Kidney epithelial cell (primary cell): ENCODE data around the gene ESPNL. TPM values are rescaled to one million over a fixed set of nuclear protein-coding genes. Genes with fewer than 3 reads are reported as not detected.

ENCODE experiments used
- DNase-seq: peaks from one replicate; pipeline ENCODE4 v3.0.0-alpha.2; 2010; ENCODE audit warnings: low read depth
- H3K27me3 ChIP-seq: 2 replicates; pipeline ENCODE4 v1.6.0; 2011; ENCODE audit warnings: low read length; ENCODE audit not compliant: control insufficient read depth, insufficient read depth
- H3K36me3 ChIP-seq: 2 replicates; pipeline ENCODE4 v1.5.1; 2011; ENCODE audit warnings: low read length; ENCODE audit not compliant: control insufficient read depth, insufficient read depth
- H3K4me3 ChIP-seq: 2 replicates; pipeline ENCODE4 v1.5.1; 2011; ENCODE audit warnings: low read depth, mild to moderate bottlenecking, control low read depth, low read length
- total RNA-seq: library from RNA; depleted of rRNA; stranded (reverse); fragments of >200 nt; gene quantifications from 2 replicates; pipeline ENCODE4 v1.2.3, GENCODE V29; 2015
- TF ChIP-seq, protein P1 (sequence below): IDR thresholded peaks from 2 replicates; pipeline ENCODE4 v1.5.1; 2011; ENCODE audit warnings: mild to moderate bottlenecking, moderate library complexity, low read length, control low read depth, inconsistent platforms; ENCODE audit not compliant: insufficient read depth, poor library complexity, severe bottlenecking

The ESPNL gene
- total RNA-seq, 1 donor from 2014 or later: 3.8 TPM

DNA sequence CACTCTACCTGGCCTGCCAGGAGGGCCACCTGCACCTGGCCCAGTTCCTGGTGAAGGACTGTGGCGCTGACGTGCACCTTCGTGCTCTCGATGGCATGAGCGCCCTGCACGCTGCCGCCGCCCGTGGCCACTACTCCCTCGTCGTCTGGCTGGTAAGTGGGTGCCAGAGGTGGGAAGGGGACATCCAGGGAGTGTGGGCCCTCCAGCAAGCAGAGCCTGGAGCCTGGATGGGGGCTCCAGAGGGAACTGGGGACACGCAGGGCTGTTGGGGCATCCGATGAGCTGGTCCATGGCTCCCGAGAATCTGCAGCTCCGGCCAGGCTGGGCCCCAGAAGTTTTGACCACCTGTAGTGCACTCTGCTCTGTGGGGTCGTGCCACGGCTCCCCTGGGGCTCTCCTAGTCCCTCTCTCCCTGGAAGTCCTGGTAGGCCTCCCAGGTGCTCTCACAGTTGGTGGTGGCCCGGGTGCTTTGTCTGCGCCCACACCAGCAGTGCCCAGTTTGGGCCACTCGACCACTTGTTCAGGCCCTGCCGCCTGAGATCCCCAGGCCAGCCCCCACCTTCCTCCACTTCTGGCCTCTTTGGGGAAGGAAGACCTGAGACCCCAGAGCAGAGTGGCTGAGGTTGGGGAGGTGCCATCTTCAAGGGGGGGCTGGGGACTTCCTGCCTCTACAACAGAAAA lies 4.7 kb downstream of the ESPNL start:
- DNase-seq: no peak
- Histone ChIP-seq H3K36me3 (no peaks in the 10 kb centered on the region), H3K4me3 (no peak overlapping the region), H3K27me3 (peaks cover 13% of the 10 kb centered on the region)
- TF ChIP-seq, protein P1, sequence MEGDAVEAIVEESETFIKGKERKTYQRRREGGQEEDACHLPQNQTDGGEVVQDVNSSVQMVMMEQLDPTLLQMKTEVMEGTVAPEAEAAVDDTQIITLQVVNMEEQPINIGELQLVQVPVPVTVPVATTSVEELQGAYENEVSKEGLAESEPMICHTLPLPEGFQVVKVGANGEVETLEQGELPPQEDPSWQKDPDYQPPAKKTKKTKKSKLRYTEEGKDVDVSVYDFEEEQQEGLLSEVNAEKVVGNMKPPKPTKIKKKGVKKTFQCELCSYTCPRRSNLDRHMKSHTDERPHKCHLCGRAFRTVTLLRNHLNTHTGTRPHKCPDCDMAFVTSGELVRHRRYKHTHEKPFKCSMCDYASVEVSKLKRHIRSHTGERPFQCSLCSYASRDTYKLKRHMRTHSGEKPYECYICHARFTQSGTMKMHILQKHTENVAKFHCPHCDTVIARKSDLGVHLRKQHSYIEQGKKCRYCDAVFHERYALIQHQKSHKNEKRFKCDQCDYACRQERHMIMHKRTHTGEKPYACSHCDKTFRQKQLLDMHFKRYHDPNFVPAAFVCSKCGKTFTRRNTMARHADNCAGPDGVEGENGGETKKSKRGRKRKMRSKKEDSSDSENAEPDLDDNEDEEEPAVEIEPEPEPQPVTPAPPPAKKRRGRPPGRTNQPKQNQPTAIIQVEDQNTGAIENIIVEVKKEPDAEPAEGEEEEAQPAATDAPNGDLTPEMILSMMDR: no peak

DNA sequence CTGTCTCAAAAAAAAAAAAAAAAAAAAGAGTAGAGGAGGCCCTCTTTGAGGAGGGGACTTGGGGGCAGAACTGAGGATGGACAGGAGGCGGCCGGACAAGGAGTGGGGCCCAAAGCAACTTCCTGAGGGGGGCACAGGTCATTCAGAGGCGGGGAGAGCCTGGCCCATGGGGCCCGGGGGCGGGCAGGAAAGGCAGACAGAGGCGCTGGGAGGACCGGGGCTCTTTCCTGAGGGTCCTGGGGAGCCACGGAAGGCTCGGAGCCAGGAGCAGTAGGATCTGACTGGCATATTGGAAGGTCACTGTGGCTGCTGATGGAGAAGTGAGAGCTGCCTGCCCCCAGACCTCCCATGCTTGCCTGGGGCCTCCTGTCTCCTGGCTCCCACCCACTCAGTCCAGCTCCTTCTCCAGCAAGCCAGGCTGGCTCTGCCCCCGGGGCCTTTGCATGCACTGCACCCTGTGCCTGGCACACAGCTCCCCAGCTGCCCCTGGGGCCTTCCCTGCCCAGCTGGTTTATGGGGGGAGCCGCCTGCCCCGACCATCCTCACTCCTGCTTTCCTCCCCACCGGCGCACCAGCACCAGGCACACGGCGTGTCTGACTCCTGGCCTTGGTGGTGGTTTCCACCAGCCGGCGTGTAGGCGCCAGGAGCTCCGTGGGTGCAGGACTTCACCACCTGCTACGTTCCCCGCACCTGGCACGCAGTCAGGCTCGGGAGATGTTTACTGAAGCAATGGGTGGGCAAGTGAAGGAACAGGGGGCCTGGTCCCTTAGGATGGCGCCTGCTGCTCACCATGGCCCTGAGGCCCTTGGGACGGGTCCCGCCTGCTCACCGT lies 5.6 kb downstream of the ESPNL start:
- no peaks in the 10 kb centered on the region for H3K36me3 ChIP-seq
- no peak for DNase-seq
- TF ChIP-seq, protein P1: no peak
- H3K27me3 ChIP-seq: peaks cover 13% of the 10 kb centered on the region
- H3K4me3 ChIP-seq: no peak overlapping the region

DNA sequence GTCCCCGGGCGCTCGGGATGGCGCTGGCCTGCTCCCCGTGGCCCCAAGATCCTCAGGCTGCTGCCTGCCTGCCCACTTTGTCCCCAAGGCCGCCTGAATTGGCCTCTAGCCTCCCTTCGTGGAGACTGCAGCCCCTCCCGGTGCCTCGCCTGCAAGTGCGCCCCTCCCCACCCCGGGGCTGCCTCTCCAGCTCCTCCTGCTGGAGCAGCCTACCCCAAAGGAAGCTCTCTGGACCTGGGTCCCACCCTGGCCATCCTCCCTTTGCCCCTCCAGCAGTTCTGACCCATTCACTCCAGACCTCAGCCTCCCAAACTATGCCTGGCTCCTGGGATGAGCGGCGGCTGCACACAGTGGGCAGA lies 6.2 kb downstream of the ESPNL start:
- TF ChIP-seq, protein P1: no peak
- no peak for DNase-seq

DNA sequence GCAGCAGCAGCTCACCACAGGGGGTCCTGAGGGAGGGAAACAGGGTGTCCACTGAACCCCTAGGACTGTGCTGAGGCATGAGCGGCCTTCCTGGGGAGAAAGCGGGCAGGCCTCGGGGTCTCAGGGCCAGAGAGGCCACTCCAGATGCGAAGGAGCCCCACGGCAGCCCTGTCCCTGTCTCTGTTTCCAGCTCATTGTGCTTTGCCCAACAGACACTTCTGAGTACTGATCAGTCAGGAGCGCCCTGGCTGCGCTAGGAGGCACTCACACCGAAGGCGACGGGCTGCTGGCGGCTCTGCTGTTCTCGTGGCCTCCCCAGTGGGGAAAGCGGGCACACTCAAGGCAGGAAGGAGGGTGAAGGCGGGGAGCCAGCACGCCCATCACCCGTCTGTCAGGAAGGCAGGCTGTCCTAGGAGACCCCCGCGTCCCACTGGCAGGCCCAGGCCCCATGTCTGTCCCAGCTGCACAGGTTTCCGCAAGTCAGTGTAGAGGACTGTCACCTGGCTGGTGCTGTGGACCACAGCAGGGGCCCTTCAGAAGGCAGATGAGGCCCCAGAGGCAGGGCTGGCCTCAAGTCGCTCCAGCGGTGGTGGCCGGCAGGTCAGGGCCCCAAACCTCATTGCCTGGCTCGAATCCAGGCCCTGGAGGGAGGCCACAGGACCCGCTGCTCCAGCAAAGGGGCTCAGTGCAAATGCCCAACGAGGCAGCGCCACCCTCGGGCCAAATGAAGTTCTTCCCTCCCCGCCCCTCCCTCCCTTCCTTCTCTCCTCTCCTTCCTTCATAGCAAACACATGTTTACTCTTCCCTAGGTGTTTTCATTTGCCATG lies 6.8 kb downstream of the ESPNL start:
- H3K27me3 ChIP-seq: peaks cover 9% of the 10 kb centered on the region
- no peak overlapping the region for H3K4me3 ChIP-seq
- TF ChIP-seq, protein P1: peak; percentile 29
- DNase-seq: no peak
- no peaks in the 10 kb centered on the region for H3K36me3 ChIP-seq

More for the DNA sequence above, 6.2 kb downstream of the ESPNL start:
- Histone ChIP-seq H3K36me3 (no peaks in the 10 kb centered on the region), H3K27me3 (peaks cover 13% of the 10 kb centered on the region), H3K4me3 (no peak overlapping the region)

DNA sequence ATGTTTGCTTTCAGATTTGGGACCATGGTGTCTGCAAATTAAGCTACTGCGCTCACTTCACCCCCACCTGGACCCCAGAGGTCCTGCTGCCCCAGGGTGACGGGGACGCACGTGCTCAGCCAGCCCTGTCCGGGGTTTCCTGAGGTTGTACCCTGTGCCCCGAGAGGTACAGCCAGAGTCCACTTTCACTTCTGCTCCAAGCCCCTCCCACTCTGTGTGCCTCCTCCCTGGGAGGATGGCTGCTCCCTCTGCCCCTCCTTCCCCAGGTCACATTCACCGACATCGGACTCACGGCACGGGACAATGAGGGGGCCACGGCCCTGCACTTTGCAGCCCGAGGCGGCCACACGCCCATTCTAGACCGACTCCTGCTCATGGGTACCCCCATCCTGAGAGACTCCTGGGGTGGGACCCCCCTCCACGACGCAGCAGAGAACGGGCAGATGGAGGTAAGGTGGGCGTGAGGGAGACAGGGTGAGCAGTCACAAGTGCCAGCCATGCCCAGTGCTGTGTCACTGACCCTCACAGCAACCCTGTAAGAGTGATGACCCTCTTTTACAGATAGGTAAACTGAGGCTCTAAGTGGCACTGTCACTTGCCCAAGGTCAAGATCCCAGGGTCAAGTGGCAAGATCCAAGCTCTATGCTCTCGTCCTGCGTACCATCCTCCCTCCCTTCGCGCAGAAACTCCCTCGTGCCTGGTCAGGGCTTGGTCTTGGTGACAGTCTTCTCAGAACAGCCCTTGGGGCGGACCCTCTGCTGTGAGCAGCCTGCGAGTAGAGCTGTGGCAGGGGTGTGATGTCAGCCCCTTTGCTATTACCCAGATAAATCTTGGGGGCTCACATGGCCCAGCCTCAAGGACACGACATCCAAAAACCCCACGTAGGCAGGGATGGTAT lies 7.6 kb downstream of the ESPNL start:
- peaks cover 8% of the 10 kb centered on the region for H3K27me3 ChIP-seq
- no peak for DNase-seq
- no peaks in the 10 kb centered on the region for H3K36me3 ChIP-seq
- TF ChIP-seq, protein P1: no peak
- H3K4me3 ChIP-seq: no peak overlapping the region
